T-cell (primary cell): ENCODE measurements around the gene SEC11C. TPM values are rescaled to one million over a fixed set of nuclear protein-coding genes. Genes with fewer than 3 reads are reported as not detected.
"Not testable (repeated sequence)": the region's sequence is repeated elsewhere in the genome, so short reads cannot be mapped to it uniquely, and the experiment has no call there.

Source experiments
- ATAC-seq, 4 experiments: fragments of 200-7000 bp in 3 of 4; fragments of 150-1000 bp in 1 of 4; cut with Tn5 transposase; replicated peaks in 1 of 4; 1 replicate in 3 of 4; 2 replicates in 1 of 4; pipeline ENCODE4 v1.10.0; 2021; ENCODE audit warnings: moderate library complexity in 3 of 4, mild to moderate bottlenecking in 2 of 4, moderate number of reproducible peaks in 1 of 4
- CTCF ChIA-PET, 2 donors: fragments of 300-600 bp; sonication (Branson Sonifier 250); formaldehyde crosslinking; loops; one replicate each; lab custom pipeline; 2022; ENCODE audit warnings: antibody characterized with exemption in 2 of 2; lab: Charles Lee
- POLR2A ChIA-PET, 2 donors: fragments of 300-600 bp; sonication (Branson Sonifier 250); formaldehyde crosslinking; loops; one replicate each; lab custom pipeline; 2022; ENCODE audit warnings: antibody characterized with exemption in 2 of 2; lab: Charles Lee
- DNase-seq, 35 experiments: peaks; one replicate each; pipeline versions ENCODE4 v3.0.0 to v3.0.0-alpha.2; 2013 to 2023
- H3K27ac ChIP-seq: one replicate; pipeline ENCODE4 v1.5.1; 2013; ENCODE audit warnings: low read length
- H3K27me3 ChIP-seq, 2 experiments: replicated peaks in 1 of 2; 1 replicate in 1 of 2; 2 replicates in 1 of 2; pipeline versions ENCODE4 v1.6.1 to v1.7.0; 2013; ENCODE audit warnings: low read length in 1 of 2, mixed read lengths in 1 of 2; ENCODE audit not compliant: control insufficient read depth in 2 of 2, insufficient read depth in 2 of 2; ENCODE audit errors: extremely low read depth in 1 of 2
- H3K36me3 ChIP-seq, 2 donors: 1 replicate in 1 of 2; 2 replicates in 1 of 2; pipeline versions ENCODE4 v1.6.1 to v1.7.0; 2013; ENCODE audit warnings: low read length in 1 of 2; ENCODE audit not compliant: control insufficient read depth in 2 of 2, insufficient read depth in 1 of 2; ENCODE audit errors: extremely low read depth in 1 of 2
- H3K4me1 ChIP-seq, 2 experiments: 1 replicate in 1 of 2; 2 replicates in 1 of 2; pipeline versions ENCODE4 v1.6.1 to v1.7.0; 2013; ENCODE audit warnings: low read length in 2 of 2, mixed read lengths in 1 of 2; ENCODE audit not compliant: insufficient read depth in 2 of 2, control insufficient read depth in 1 of 2; ENCODE audit errors: extremely low read depth in 1 of 2
- H3K4me3 ChIP-seq, 2 donors: 1 replicate in 1 of 2; 2 replicates in 1 of 2; pipeline versions ENCODE4 v1.5.1 to v1.7.0; 2013; ENCODE audit warnings: mild to moderate bottlenecking in 2 of 2, low read length in 1 of 2, moderate library complexity in 1 of 2; ENCODE audit not compliant: control insufficient read depth in 1 of 2; ENCODE audit errors: extremely low read depth in 1 of 2
- H3K9me3 ChIP-seq: 2 replicates; pipeline ENCODE4 v1.7.0; 2013
- H3K27ac Mint-ChIP-seq, 2 donors: one replicate each; pipeline ENCODE4 v1.8.0; 2020 to 2021; ENCODE audit warnings: mild to moderate bottlenecking in 2 of 2, mixed read lengths in 2 of 2
- H3K27me3 Mint-ChIP-seq, 2 donors: one replicate each; pipeline ENCODE4 v1.8.0; 2021 to 2022; ENCODE audit warnings: mixed read lengths in 2 of 2
- H3K36me3 Mint-ChIP-seq: one replicate; pipeline ENCODE4 v1.8.0; 2021; ENCODE audit warnings: mixed read lengths
- H3K4me1 Mint-ChIP-seq, 3 donors: one replicate each; pipeline ENCODE4 v1.8.0; 2020 to 2022; ENCODE audit warnings: mixed read lengths in 3 of 3, mild to moderate bottlenecking in 1 of 3
- H3K4me3 Mint-ChIP-seq, 3 donors: one replicate each; pipeline ENCODE4 v1.8.0; 2020 to 2022; ENCODE audit warnings: mild to moderate bottlenecking in 3 of 3, mixed read lengths in 3 of 3, moderate library complexity in 3 of 3
- H3K9me3 Mint-ChIP-seq, 3 donors: one replicate each; pipeline ENCODE4 v1.8.0; 2020 to 2022; ENCODE audit warnings: mixed read lengths in 3 of 3
- WGBS: methylation state at CpG from one replicate; pipeline ENCODE4 v1.1.5; 2013; ENCODE audit warnings: missing lambda C conversion rate; ENCODE audit not compliant: insufficient coverage; 5-methylcytosine and 5-hydroxymethylcytosine counted together
- total RNA-seq, 35 experiments: library from RNA in 6 of 35; stranded (reverse) in 6 of 35; fragments of 120-200 nt in 1 of 35; gene quantifications; one replicate each; pipeline versions ENCODE4 v1.2.1 to v1.2.4 and lab custom pipeline; 2013 to 2026

Gene SEC11C
- total RNA-seq, 5 donors from 2014 or later (not counting 1 experiment from before 2014, with no cell fraction given), result 44.9 to 64.6 (median 51.0) TPM

GRCh38 chr18:59142800-59143416, 3.2 kb downstream of the SEC11C start:
- not testable (repeated sequence) for H3K27ac ChIP-seq, H3K4me3 ChIP-seq, ATAC-seq, H3K9me3 Mint-ChIP-seq, H3K27me3 ChIP-seq, H3K27me3 Mint-ChIP-seq, DNase-seq, H3K36me3 ChIP-seq, H3K9me3 ChIP-seq
- peak overlapping the region in 2 of 3 donors; percentile 90 to 92 for H3K4me3 Mint-ChIP-seq
- peaks cover 62 to 69% (median 69%) of the 10 kb centered on the region in 3 donors for H3K4me1 Mint-ChIP-seq
- ChIA-PET POLR2A (interaction anchor here in 1 of 2 donors (0.6 to 0.8 kb wide), 2 partner anchors 9 to 10 kb away, joined by 3 read pairs; no protein-coding TSS in a partner anchor), CTCF (interaction anchor here (0.5 to 0.6 kb wide), 2 partner anchors 15 to 360 kb away, joined by 3 read pairs; no protein-coding TSS in a partner anchor)
- H3K4me1 ChIP-seq, result peaks cover 16 to 21% of the 10 kb centered on the region in 2 experiments
- H3K36me3 Mint-ChIP-seq, result peaks cover 11% of the 10 kb centered on the region
- WGBS, result 55% methylated on average over 4 of the region's 11 CpGs
- H3K27ac Mint-ChIP-seq, result peak overlapping the region; percentile 12 to 46

DNA sequence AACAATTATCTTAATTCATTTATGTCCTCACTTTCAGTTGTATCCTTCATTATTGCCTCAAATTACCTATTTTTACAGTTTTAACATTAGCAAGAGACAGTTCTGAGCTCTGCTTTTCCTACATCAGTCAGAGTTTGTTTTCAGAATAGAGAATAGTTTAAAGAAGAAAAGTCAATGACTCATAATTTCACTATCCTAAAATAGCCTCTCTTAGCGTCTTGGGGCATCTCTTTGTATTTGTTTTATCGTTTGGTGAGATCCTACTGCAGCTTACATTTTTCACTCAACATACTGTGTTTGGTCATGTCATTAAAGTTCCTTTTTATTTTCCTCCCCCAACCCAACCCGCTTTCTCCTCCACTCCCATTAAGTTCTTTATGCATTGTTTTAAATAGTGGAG, 3.8 kb downstream of the SEC11C start:
- H3K27ac ChIP-seq, result no peak overlapping the region
- H3K4me1 ChIP-seq, result peaks cover 16 to 21% of the 10 kb centered on the region in 2 experiments
- DNase-seq (no peak), ATAC-seq (no peak)
- Mint-ChIP-seq H3K4me1 (peaks cover 65 to 75% (median 72%) of the 10 kb centered on the region in 3 donors), H3K4me3 (no peak overlapping the region), H3K27ac (no peak overlapping the region), H3K27me3 (no peaks in the 10 kb centered on the region), H3K36me3 (peaks cover 14% of the 10 kb centered on the region), H3K9me3 (no peaks in the 10 kb centered on the region)
- H3K9me3 ChIP-seq, result no peaks in the 10 kb centered on the region
- no peak overlapping the region for H3K4me3 ChIP-seq
- peaks cover 0 to 3% of the 10 kb centered on the region in 2 donors for H3K36me3 ChIP-seq
- ChIA-PET CTCF (interaction anchor here (0.5 to 0.6 kb wide), 2 partner anchors 14 to 361 kb away, joined by 3 read pairs; no protein-coding TSS in a partner anchor), POLR2A (interaction anchor here in 1 of 2 donors (0.8 kb wide), 1 partner anchor 9 kb away, joined by 3 read pairs; no protein-coding TSS in a partner anchor)
- no peaks in the 10 kb centered on the region for H3K27me3 ChIP-seq
- WGBS, result no CpG with 5 or more reads among the region's 3 CpGs

- Histone ChIP-seq H3K4me1 (peaks cover 16 to 21% of the 10 kb centered on the region in 2 experiments), H3K9me3 (no peaks in the 10 kb centered on the region), H3K27ac (no peak overlapping the region), H3K36me3 (peaks cover 0 to 3% of the 10 kb centered on the region in 2 donors), H3K4me3 (no peak overlapping the region), H3K27me3 (no peaks in the 10 kb centered on the region)
- ChIA-PET CTCF (interaction anchor here in 1 of 2 donors (0.6 kb wide), 1 partner anchor 62 kb away, joined by 4 read pairs; no protein-coding TSS in a partner anchor), POLR2A (interaction anchor here in 1 of 2 donors (0.7 kb wide), 1 partner anchor 244 kb away, joined by 11 read pairs; no protein-coding TSS in a partner anchor)
- no peaks in the 10 kb centered on the region for H3K27me3 Mint-ChIP-seq
- H3K4me1 Mint-ChIP-seq, result peaks cover 69 to 79% (median 76%) of the 10 kb centered on the region in 3 donors
- peaks cover 14% of the 10 kb centered on the region for H3K36me3 Mint-ChIP-seq
- no peak overlapping the region for H3K4me3 Mint-ChIP-seq
- ATAC-seq, result no peak
- no peak for DNase-seq
- H3K9me3 Mint-ChIP-seq, result no peaks in the 10 kb centered on the region
- no peak overlapping the region for H3K27ac Mint-ChIP-seq
Measured at GRCh38 chr18:59144483-59144882, 4.8 kb downstream of the SEC11C start.

GRCh38 chr18:59145055-59145454, 5.4 kb downstream of the SEC11C start:
- H3K9me3 ChIP-seq, result no peaks in the 10 kb centered on the region
- H3K4me1 Mint-ChIP-seq, result peaks cover 72 to 82% (median 77%) of the 10 kb centered on the region in 3 donors
- H3K36me3 Mint-ChIP-seq, result peaks cover 14% of the 10 kb centered on the region
- no peak for DNase-seq
- H3K9me3 Mint-ChIP-seq, result no peaks in the 10 kb centered on the region
- H3K27ac Mint-ChIP-seq, result no peak overlapping the region
- H3K4me1 ChIP-seq, result peaks cover 16 to 21% of the 10 kb centered on the region in 2 experiments
- H3K27me3 Mint-ChIP-seq, result no peaks in the 10 kb centered on the region
- ChIA-PET CTCF (interaction anchor here in 1 of 2 donors (0.6 kb wide), 1 partner anchor 62 kb away, joined by 4 read pairs; no protein-coding TSS in a partner anchor), POLR2A (interaction anchor here in 1 of 2 donors (0.7 kb wide), 1 partner anchor 243 kb away, joined by 11 read pairs; no protein-coding TSS in a partner anchor)
- peaks cover 0 to 5% of the 10 kb centered on the region in 2 donors for H3K36me3 ChIP-seq
- no peak overlapping the region for H3K4me3 ChIP-seq
- H3K27me3 ChIP-seq, result no peaks in the 10 kb centered on the region
- H3K27ac ChIP-seq, result no peak overlapping the region
- ATAC-seq, result no peak
- no peak overlapping the region for H3K4me3 Mint-ChIP-seq
- WGBS, result no CpG with 5 or more reads among the region's 4 CpGs

DNA sequence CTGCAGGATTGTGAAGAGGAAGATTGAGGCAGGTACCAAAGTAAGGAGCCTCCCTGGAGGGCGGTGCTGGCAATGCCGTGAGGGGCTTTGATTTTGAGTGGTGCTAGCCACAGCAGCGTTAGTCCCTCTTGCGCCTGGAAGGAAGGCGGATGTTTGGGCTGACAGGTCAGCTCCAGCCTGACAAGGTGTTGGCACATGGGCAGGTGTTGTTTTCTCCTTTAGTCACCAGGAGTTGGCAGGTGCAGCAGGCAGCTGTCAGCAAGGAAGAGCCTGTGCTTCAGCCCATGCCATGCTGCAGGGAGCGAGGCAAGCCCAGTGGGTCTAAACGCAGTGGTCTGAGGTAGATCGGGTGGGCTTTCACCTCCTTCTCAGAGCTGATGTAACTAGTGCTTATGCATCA, 8.5 kb downstream of the SEC11C start:
- Mint-ChIP-seq H3K36me3 (peaks cover 22% of the 10 kb centered on the region), H3K27me3 (no peaks in the 10 kb centered on the region), H3K9me3 (no peaks in the 10 kb centered on the region), H3K27ac (no peak overlapping the region), H3K4me3 (no peak overlapping the region), H3K4me1 (peaks cover 54 to 58% (median 58%) of the 10 kb centered on the region in 3 donors)
- ChIA-PET POLR2A (no interaction called here), CTCF (no interaction called here)
- peaks cover 3 to 7% of the 10 kb centered on the region in 2 experiments for H3K4me1 ChIP-seq
- no peak for ATAC-seq
- no peaks in the 10 kb centered on the region for H3K9me3 ChIP-seq
- no peak overlapping the region for H3K4me3 ChIP-seq
- H3K36me3 ChIP-seq, result peaks cover 12 to 32% of the 10 kb centered on the region in 2 donors
- no peak for DNase-seq
- no peak overlapping the region for H3K27ac ChIP-seq
- 78% methylated on average over 8 of the region's 8 CpGs for WGBS
- H3K27me3 ChIP-seq, result no peaks in the 10 kb centered on the region

GRCh38 chr18:59149007-59149406, 9.3 kb downstream of the SEC11C start:
- DNase-seq, result no peak
- Mint-ChIP-seq H3K27me3 (no peaks in the 10 kb centered on the region), H3K4me1 (peaks cover 51 to 52% (median 52%) of the 10 kb centered on the region in 3 donors), H3K9me3 (no peaks in the 10 kb centered on the region), H3K4me3 (no peak overlapping the region), H3K27ac (no peak overlapping the region), H3K36me3 (peaks cover 28% of the 10 kb centered on the region)
- H3K9me3 ChIP-seq, result no peaks in the 10 kb centered on the region
- no peaks in the 10 kb centered on the region for H3K27me3 ChIP-seq
- WGBS, result 88% methylated on average over 1 of the region's 2 CpGs
- H3K4me3 ChIP-seq, result no peak overlapping the region
- POLR2A ChIA-PET, result no interaction called here
- H3K36me3 ChIP-seq, result peaks cover 12 to 36% of the 10 kb centered on the region in 2 donors
- H3K27ac ChIP-seq, result no peak overlapping the region
- CTCF ChIA-PET, result no interaction called here
- peaks cover 3 to 6% of the 10 kb centered on the region in 2 experiments for H3K4me1 ChIP-seq
- ATAC-seq, result peak in 1 of 4 experiments; percentile 42
